Measurements from ENCODE around the gene SH2D7.
"Not testable (repeated sequence)": the region's sequence is repeated elsewhere in the genome, so short reads cannot be mapped to it uniquely, and the experiment has no call there.

Gene SH2D7

DNA sequence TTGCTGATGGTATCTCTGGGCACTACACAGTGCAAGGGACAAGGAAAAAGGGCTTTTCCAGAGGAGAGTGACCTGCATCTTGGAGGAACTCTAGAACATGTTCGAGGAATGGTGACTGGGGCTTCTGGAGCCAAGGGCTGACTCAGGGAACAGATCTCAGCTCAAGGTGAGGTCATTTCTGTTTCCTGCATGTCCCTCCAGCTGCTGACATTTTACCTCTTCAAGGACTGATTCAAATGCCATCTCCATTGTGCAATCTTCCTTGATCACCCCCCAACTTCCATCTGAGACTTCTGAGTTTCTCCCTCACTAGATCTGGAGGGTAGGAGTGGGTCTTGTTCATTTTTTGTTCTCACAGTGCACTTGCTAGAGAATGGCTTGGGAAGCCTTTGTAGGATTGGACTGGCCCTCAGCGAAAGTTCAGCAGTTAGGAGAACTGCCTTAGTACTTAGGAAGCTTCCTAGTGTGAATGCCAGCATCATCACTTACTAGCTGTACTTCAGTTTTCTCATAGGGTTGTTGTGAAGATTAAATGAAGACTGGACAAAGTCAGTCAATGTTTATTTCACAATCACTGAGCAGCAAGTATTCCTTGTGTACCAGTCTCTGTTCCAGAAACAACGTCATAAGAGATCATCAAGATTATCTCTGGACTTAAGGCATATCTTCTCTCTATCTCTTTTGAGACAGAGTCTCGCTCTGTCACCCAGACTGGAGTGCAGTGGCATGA is 54.2 kb downstream of the SH2D7 start:
- FAIRE-seq: no peak

DNA sequence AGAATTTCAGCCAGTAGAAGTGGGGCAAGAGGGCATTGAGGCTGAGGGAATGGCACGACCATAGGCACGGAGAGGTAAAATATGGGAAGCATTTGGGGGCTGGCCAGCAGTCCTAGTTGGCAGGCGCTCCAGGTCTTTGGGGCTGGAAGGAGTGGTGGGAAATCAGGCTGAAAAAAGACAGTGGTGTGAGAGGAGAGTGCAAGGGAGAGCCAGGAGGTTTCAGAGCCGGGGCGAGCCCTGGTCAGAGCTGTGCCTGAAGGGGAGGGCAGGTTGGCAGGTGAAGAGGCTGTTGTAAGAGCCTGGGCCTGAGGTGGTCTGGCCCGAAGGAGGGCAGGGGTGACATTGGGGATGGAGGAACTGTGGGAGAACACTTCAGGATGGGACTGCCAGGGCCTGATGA is 55.2 kb downstream of the SH2D7 start:
- FAIRE-seq: no peak

DNA sequence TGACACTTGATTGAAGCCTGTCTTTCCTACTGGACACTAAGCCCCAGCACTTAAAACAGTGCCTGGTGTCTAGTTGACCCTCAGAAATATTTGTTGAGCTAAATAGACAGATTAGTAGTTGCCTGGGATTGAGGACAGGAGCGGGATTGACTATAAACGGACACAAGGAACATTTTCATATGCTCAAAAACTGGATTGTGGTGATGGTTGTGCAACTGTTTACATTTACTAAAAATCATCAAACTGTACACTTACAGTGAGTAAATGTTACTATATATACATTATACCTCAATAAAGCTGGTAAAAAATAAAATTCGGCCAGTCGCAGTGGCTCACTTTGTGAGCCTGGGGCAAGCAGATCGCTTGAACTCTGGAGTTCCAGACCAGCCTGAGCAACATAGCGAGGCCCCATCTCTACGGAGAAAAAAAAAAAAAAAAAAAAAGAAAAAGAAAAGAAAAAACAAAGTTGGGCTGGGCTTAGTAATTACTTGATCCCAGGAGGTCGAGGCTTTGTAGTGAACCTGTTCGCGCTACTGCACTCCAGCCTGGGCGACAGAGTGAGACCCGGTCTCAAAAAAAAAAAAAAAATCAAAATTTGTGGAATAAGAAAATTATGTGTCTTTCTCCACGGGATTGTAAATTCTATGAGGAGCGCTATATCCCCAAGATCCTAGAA is 56.2 kb downstream of the SH2D7 start:
- FAIRE-seq: no peak

DNA sequence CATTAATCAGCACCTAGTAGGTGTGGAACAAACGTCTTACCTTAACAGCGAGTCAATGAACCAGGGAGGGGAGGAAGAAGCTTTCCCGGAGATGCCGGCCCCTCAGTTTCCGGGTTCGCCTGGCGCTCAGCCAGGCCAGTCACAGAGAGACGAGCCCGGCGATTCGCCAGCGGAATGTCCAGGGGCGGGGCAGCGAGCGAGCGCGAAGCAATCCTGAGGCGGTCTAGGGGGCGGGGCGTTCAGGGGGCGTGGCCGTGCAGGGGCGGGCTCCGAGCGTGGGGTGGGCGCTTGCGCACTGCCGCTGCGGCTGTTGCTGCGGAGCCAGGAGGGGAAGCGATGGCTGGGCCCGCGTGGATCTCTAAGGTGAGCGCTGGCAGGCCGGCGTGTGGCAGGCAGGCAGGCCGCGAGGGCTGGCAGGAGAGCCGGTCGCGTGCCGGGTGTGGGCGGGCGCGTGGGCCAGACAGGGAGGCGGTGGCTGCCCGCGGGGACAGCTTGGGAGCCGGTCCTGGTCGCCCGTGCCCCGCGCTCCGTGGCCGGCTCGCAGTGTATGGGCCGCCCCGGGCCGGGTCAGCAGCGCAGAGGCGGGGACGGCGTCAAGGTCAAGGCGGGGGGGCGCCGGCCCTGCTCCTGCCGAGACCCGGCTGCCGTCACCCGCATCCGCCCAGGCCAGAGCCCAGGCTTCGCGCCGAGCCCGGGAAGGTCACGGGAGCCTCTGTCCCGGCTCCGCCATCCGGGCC is 56.9 kb downstream of the SH2D7 start, which contains the start of gene IDH3A:
Gene IDH3A (plus strand): TSS at position 295 of the 737 bp plus-strand sequence. CDS start 42 bp downstream, at position 337.
- peak; percentile 85 for FAIRE-seq

DNA sequence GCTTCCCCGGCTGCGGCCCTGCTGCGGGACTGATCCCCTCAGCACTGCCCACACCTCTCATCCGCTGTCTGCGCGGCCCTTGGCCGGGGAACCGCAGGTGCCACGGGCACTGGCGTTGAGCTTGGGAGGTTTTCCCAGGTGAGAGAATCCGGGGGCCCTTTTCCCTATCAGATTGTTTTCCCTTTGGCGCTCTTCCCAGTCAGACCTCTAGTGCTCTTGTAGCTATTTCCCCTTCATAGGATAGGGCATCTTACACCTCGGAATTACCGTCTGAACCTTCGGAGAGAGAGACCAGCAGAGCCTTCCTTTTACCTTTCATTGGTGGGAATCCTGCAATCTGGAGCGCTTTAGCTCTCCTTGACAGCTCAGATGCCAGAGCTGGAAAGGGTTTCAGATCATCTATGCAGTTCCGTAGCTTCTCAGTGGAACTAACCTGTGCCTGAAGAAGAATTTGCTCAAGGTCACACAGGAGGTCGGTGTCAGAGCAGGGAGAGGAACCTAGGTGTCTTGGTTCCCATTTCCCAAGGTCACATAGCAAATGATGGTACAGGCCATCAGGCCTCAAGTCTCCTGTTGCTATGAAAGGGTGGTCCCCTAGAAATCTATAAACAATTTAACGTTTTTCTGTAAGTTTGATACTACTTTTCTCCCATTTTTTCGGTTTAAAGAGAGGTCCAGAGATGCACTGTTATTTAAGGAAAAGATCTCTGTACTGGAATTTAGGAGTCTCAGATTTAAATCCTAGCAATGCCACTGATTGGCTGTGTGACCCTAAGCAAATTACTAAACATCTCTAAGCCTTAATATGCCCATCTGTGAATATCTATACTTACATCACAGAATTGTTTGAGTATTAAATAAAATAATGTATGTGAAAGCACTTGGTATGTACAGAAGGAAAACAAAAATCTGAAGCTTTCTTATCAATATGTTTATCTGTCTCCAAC is 57.7 kb downstream of the SH2D7 start:
- FAIRE-seq: no peak

DNA sequence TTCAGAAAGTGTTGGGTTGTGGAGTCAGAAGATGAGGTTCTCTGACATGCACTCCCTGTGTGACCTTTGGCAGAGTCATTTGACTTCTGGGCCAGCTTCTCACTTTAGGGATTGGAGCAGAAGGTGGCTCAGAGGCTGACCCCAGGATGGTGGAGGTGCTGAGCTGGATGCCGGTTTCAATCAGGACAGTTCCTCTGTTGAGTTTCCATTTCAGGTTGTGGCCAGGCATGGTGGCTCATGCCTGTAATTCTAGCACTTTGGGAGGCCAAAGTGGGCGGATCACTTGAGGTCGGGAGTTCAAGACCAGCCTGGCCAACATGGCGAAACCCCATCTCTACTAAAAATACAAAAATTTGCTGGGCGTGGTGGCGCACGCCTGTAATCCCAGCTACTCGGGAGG is 58.7 kb downstream of the SH2D7 start:
- FAIRE-seq: not testable (repeated sequence)
